Large intestine (tissue), 3 donors: ENCODE results near the gene SNX20. TPM values are rescaled to one million over a fixed set of nuclear protein-coding genes. Genes with fewer than 3 reads are reported as not detected.

Experiments
- DNase-seq, 2 donors: peaks; one replicate each; pipeline versions ENCODE4 v3.0.0 to v3.0.0-alpha.2; 2013
- H3K27ac ChIP-seq: one replicate; pipeline ENCODE4 v1.5.1; 2013; ENCODE audit warnings: low read length
- H3K27me3 ChIP-seq: 2 replicates; pipeline ENCODE4 v1.6.1; 2013; ENCODE audit warnings: low read length; ENCODE audit not compliant: control insufficient read depth, insufficient read depth
- H3K36me3 ChIP-seq: 2 replicates; pipeline ENCODE4 v1.6.1; 2013; ENCODE audit warnings: low read length; ENCODE audit not compliant: control insufficient read depth, insufficient read depth
- H3K4me1 ChIP-seq: one replicate; pipeline ENCODE4 v1.6.1; 2013; ENCODE audit warnings: low read length; ENCODE audit not compliant: control insufficient read depth, insufficient read depth
- H3K4me3 ChIP-seq: one replicate; pipeline ENCODE4 v1.5.1; 2013; ENCODE audit warnings: low read length
- H3K9me3 ChIP-seq: one replicate; pipeline ENCODE4 v1.6.1; 2013; ENCODE audit warnings: mild to moderate bottlenecking, low read depth, low read length, moderate library complexity; ENCODE audit not compliant: control insufficient read depth
- WGBS: methylation state at CpG from one replicate; pipeline ENCODE4 v1.1.5; 2013; ENCODE audit warnings: low lambda C conversion rate; ENCODE audit not compliant: insufficient coverage; 5-methylcytosine and 5-hydroxymethylcytosine counted together
- polyA plus RNA-seq: library from polyadenylated mRNA; unstranded; fragments of 120-200 nt; gene quantifications from one replicate; pipeline ENCODE4 v1.2.1, GENCODE V29; 2013

Gene SNX20
- polyA plus RNA-seq, 1 donor, result 2.1 TPM

- H3K4me1 ChIP-seq, result peaks cover 46% of the 10 kb centered on the region
- DNase-seq, result no peak
- WGBS, result 50% methylated on average over 1 of the region's 5 CpGs
- no peak overlapping the region for H3K4me3 ChIP-seq
- H3K9me3 ChIP-seq, result no peaks in the 10 kb centered on the region
- H3K27me3 ChIP-seq, result no peaks in the 10 kb centered on the region
- H3K36me3 ChIP-seq, result no peaks in the 10 kb centered on the region
- no peak overlapping the region for H3K27ac ChIP-seq
Measured at GRCh38 chr16:50717494-50717893, 36.4 kb upstream of the SNX20 start.

- H3K27ac ChIP-seq, result no peak overlapping the region
- H3K9me3 ChIP-seq, result no peaks in the 10 kb centered on the region
- DNase-seq, result peak in 1 of 2 donors; percentile 65
- no peaks in the 10 kb centered on the region for H3K27me3 ChIP-seq
- H3K4me1 ChIP-seq, result peaks cover 47% of the 10 kb centered on the region
- H3K36me3 ChIP-seq, result no peaks in the 10 kb centered on the region
- H3K4me3 ChIP-seq, result no peak overlapping the region
- no CpG with 5 or more reads among the region's 4 CpGs for WGBS
Measured at GRCh38 chr16:50717091-50717490, 36.0 kb upstream of the SNX20 start.

GRCh38 chr16:50712956-50713355 is 31.8 kb upstream of the SNX20 start:
- no CpG with 5 or more reads among the region's 4 CpGs for WGBS

GRCh38 chr16:50712560-50712898 is 31.4 kb upstream of the SNX20 start:
- WGBS, result no CpG with 5 or more reads among the region's 3 CpGs
- peak overlapping the region; percentile 23 for H3K27ac ChIP-seq
- H3K4me1 ChIP-seq, result peaks cover 35% of the 10 kb centered on the region
- H3K9me3 ChIP-seq, result no peaks in the 10 kb centered on the region
- DNase-seq, result peak in 1 of 2 donors; percentile 67
- no peak overlapping the region for H3K4me3 ChIP-seq
- H3K36me3 ChIP-seq, result no peaks in the 10 kb centered on the region
- no peaks in the 10 kb centered on the region for H3K27me3 ChIP-seq

More at GRCh38 chr16:50712956-50713355, 31.8 kb upstream of the SNX20 start:
- Histone ChIP-seq H3K27me3 (no peaks in the 10 kb centered on the region), H3K4me1 (peaks cover 38% of the 10 kb centered on the region), H3K4me3 (no peak overlapping the region), H3K36me3 (no peaks in the 10 kb centered on the region), H3K9me3 (no peaks in the 10 kb centered on the region), H3K27ac (peak overlapping the region; percentile 23)
- no peak for DNase-seq

GRCh38 chr16:50711862-50712559 is 30.9 kb upstream of the SNX20 start:
- Histone ChIP-seq H3K4me1 (peaks cover 30% of the 10 kb centered on the region), H3K27me3 (no peaks in the 10 kb centered on the region), H3K4me3 (no peak overlapping the region), H3K36me3 (no peaks in the 10 kb centered on the region), H3K27ac (no peak overlapping the region), H3K9me3 (no peaks in the 10 kb centered on the region)
- WGBS, result no CpG with 5 or more reads among the region's 25 CpGs
- no peak for DNase-seq

GRCh38 chr16:50711040-50711439 is 29.9 kb upstream of the SNX20 start:
- Histone ChIP-seq H3K9me3 (no peaks in the 10 kb centered on the region), H3K4me1 (peaks cover 24% of the 10 kb centered on the region)

GRCh38 chr16:50709980-50710379 is 28.9 kb upstream of the SNX20 start:
- Histone ChIP-seq H3K27ac (no peak overlapping the region), H3K4me3 (no peak overlapping the region), H3K9me3 (no peaks in the 10 kb centered on the region), H3K27me3 (no peaks in the 10 kb centered on the region), H3K36me3 (no peaks in the 10 kb centered on the region), H3K4me1 (peaks cover 22% of the 10 kb centered on the region)
- no peak for DNase-seq
- WGBS, result no CpG with 5 or more reads among the region's 5 CpGs

More at GRCh38 chr16:50711040-50711439, 29.9 kb upstream of the SNX20 start:
- H3K27me3 ChIP-seq, result no peaks in the 10 kb centered on the region
- no peaks in the 10 kb centered on the region for H3K36me3 ChIP-seq
- WGBS, result no CpG with 5 or more reads among the region's 21 CpGs
- no peak for DNase-seq
- no peak overlapping the region for H3K27ac ChIP-seq
- H3K4me3 ChIP-seq, result no peak overlapping the region

- Histone ChIP-seq H3K4me3 (no peak overlapping the region), H3K36me3 (no peaks in the 10 kb centered on the region), H3K4me1 (peaks cover 18% of the 10 kb centered on the region), H3K27me3 (no peaks in the 10 kb centered on the region), H3K27ac (no peak overlapping the region), H3K9me3 (no peaks in the 10 kb centered on the region)
- 80% methylated on average over 1 of the region's 8 CpGs for WGBS
- DNase-seq, result no peak
Measured at GRCh38 chr16:50709061-50709684, 28.1 kb upstream of the SNX20 start.

- Histone ChIP-seq H3K36me3 (no peaks in the 10 kb centered on the region), H3K4me1 (peaks cover 12% of the 10 kb centered on the region), H3K4me3 (no peak overlapping the region), H3K9me3 (no peaks in the 10 kb centered on the region), H3K27ac (no peak overlapping the region), H3K27me3 (no peaks in the 10 kb centered on the region)
- no CpG with 5 or more reads among the region's 10 CpGs for WGBS
- no peak for DNase-seq
Measured at GRCh38 chr16:50708373-50709060, 27.4 kb upstream of the SNX20 start.

GRCh38 chr16:50706250-50706649 is 25.1 kb upstream of the SNX20 start:
- no CpG with 5 or more reads among the region's 3 CpGs for WGBS
- no peaks in the 10 kb centered on the region for H3K9me3 ChIP-seq
- no peaks in the 10 kb centered on the region for H3K27me3 ChIP-seq
- DNase-seq, result peak in 1 of 2 donors; percentile 44
- H3K4me1 ChIP-seq, result no peaks in the 10 kb centered on the region
- no peaks in the 10 kb centered on the region for H3K36me3 ChIP-seq
- H3K4me3 ChIP-seq, result no peak overlapping the region
- no peak overlapping the region for H3K27ac ChIP-seq
